Umbilical cord (tissue), 2 donors: ENCODE measurements around the gene RHEX. TPM values are rescaled to one million over a fixed set of nuclear protein-coding genes. Genes with fewer than 3 reads are reported as not detected.
"Not testable (repeated sequence)": the region's sequence is repeated elsewhere in the genome, so short reads cannot be mapped to it uniquely, and the experiment has no call there.

Source experiments
- DNase-seq: peaks from one replicate; pipeline ENCODE4 v3.0.0-alpha.2; 2015; ENCODE audit warnings: low spot score
- total RNA-seq: library from RNA; depleted of rRNA; stranded (reverse); fragments of >200 nt; gene quantifications from one replicate; pipeline ENCODE4 v1.2.3, GENCODE V29; 2014; ENCODE audit warnings: low replicate concordance; ENCODE audit not compliant: insufficient read depth

RHEX gene
- total RNA-seq, 1 donor from 2014 or later = 4.1 TPM

GRCh38 chr1:206030191-206030590 is 22.8 kb upstream of the RHEX start:
- no peak for DNase-seq

GRCh38 chr1:206030714-206031113 is 22.3 kb upstream of the RHEX start:
- DNase-seq = peak; percentile 83

- DNase-seq = no peak
These were observed 20.4 kb upstream of the RHEX start for GRCh38 chr1:206032380-206033140.

GRCh38 chr1:206035027-206035426 is 17.9 kb upstream of the RHEX start:
- no peak for DNase-seq

GRCh38 chr1:206036663-206037455 is 16.1 kb upstream of the RHEX start:
- no peak for DNase-seq

GRCh38 chr1:206037581-206037980 is 15.4 kb upstream of the RHEX start:
- peak; percentile 25 for DNase-seq

GRCh38 chr1:206039046-206039973 is 13.7 kb upstream of the RHEX start:
- no peak for DNase-seq

GRCh38 chr1:206040328-206040727 is 12.6 kb upstream of the RHEX start:
- DNase-seq = no peak

- DNase-seq = peak; percentile 72
These were observed 11.3 kb upstream of the RHEX start for GRCh38 chr1:206041640-206042039.

GRCh38 chr1:206047271-206047670 is 5.7 kb upstream of the RHEX start:
- DNase-seq = no peak

- no peak for DNase-seq
These were observed 4.4 kb upstream of the RHEX start for GRCh38 chr1:206048582-206048981.

GRCh38 chr1:206049293-206049692 is 3.7 kb upstream of the RHEX start:
- no peak for DNase-seq

GRCh38 chr1:206049919-206050600 is 2.9 kb upstream of the RHEX start:
- DNase-seq = no peak

GRCh38 chr1:206050655-206051235 is 2.2 kb upstream of the RHEX start:
- DNase-seq = no peak

GRCh38 chr1:206052231-206052865 is 625 bp upstream of the RHEX start:
- not testable (repeated sequence) for DNase-seq

GRCh38 chr1:206053616-206054015 is 643 bp downstream of the RHEX start:
- DNase-seq = not testable (repeated sequence)

GRCh38 chr1:206055069-206055625 is 2.2 kb downstream of the RHEX start:
- not testable (repeated sequence) for DNase-seq

- DNase-seq = not testable (repeated sequence)
These were observed 2.8 kb downstream of the RHEX start for GRCh38 chr1:206055639-206056323.

GRCh38 chr1:206058289-206058926 is 5.4 kb downstream of the RHEX start:
- DNase-seq = not testable (repeated sequence)
